Activated CD8-positive, alpha-beta T cell treated with anti-CD3 and anti-CD28 coated beads, Interleukin-2, amount 10 ng/mL, durations not matched to agents 7 days and 5 days (primary cell): Measurements from ENCODE around the gene ZNF487. TPM values are rescaled to one million over a fixed set of nuclear protein-coding genes. Genes with fewer than 3 reads are reported as not detected.
"Not testable (repeated sequence)": the region's sequence is repeated elsewhere in the genome, so short reads cannot be mapped to it uniquely, and the experiment has no call there.

ENCODE experiments used
- ATAC-seq: fragments of 150-1000 bp; cut with Tn5 transposase; one replicate; pipeline ENCODE4 v1.10.0; 2021; ENCODE audit warnings: moderate library complexity
- CTCF ChIA-PET: fragments of 350-600 bp; sonication (Branson Sonifier 250); formaldehyde crosslinking; loops from one replicate; lab custom pipeline; 2021; ENCODE audit warnings: antibody characterized with exemption; lab: Charles Lee
- POLR2A ChIA-PET: fragments of 350-600 bp; sonication (Branson Sonifier 250); formaldehyde crosslinking; loops from one replicate; lab custom pipeline; 2021; ENCODE audit warnings: antibody characterized with exemption; lab: Charles Lee
- DNase-seq: peaks from one replicate; pipeline ENCODE4 v3.0.0-alpha.2; 2020
- H3K27ac Mint-ChIP-seq: one replicate; pipeline ENCODE4 v1.8.0; 2021; ENCODE audit warnings: mild to moderate bottlenecking, mixed read lengths
- H3K27me3 Mint-ChIP-seq: one replicate; pipeline ENCODE4 v1.8.0; 2021; ENCODE audit warnings: low read depth, mixed read lengths
- H3K36me3 Mint-ChIP-seq: one replicate; pipeline ENCODE4 v1.8.0; 2021; ENCODE audit warnings: low read depth, mixed read lengths
- H3K4me1 Mint-ChIP-seq: one replicate; pipeline ENCODE4 v1.8.0; 2021; ENCODE audit warnings: low read depth, mixed read lengths
- H3K4me3 Mint-ChIP-seq: one replicate; pipeline ENCODE4 v1.8.0; 2021; ENCODE audit warnings: mild to moderate bottlenecking, mixed read lengths
- H3K9me3 Mint-ChIP-seq: one replicate; pipeline ENCODE4 v1.8.0; 2022; ENCODE audit warnings: mixed read lengths; ENCODE audit not compliant: insufficient read depth
- total RNA-seq, 2 experiments: library from RNA; stranded (reverse); gene quantifications; one replicate each; pipeline ENCODE4 v1.2.3, GENCODE V29; 2021

Gene ZNF487
- total RNA-seq, 2 experiments from 2014 or later: 4.8 to 5.2 TPM

GRCh38 chr10:43440463-43441134 is 3.7 kb downstream of the ZNF487 start:
- Mint-ChIP-seq H3K9me3 (peaks cover 10% of the 10 kb centered on the region), H3K4me1 (peaks cover 28% of the 10 kb centered on the region), H3K27me3 (no peaks in the 10 kb centered on the region), H3K27ac (no peak overlapping the region), H3K4me3 (no peak overlapping the region), H3K36me3 (peaks cover 15% of the 10 kb centered on the region)
- ATAC-seq (no peak), DNase-seq (no peak)
- ChIA-PET POLR2A (no interaction called here), CTCF (no interaction called here)

- H3K9me3 Mint-ChIP-seq: peaks cover 10% of the 10 kb centered on the region
- ATAC-seq (no peak), DNase-seq (no peak)
- POLR2A ChIA-PET: interaction anchor here (0.8 kb wide), 1 partner anchor 37 kb away, joined by 5 read pairs; no protein-coding TSS in a partner anchor
- H3K36me3 Mint-ChIP-seq: peaks cover 22% of the 10 kb centered on the region
- peaks cover 17% of the 10 kb centered on the region for H3K4me1 Mint-ChIP-seq
- H3K27me3 Mint-ChIP-seq: no peaks in the 10 kb centered on the region
- H3K4me3 Mint-ChIP-seq: no peak overlapping the region
- CTCF ChIA-PET: interaction anchor here (0.7 to 1.3 kb wide), 4 partner anchors 14 to 151 kb away, joined by 3 to 5 read pairs (median 3); no protein-coding TSS in a partner anchor
- H3K27ac Mint-ChIP-seq: no peak overlapping the region
Observed at GRCh38 chr10:43444323-43444722, 7.4 kb downstream of the ZNF487 start.

GRCh38 chr10:43444897-43445466 is 8.1 kb downstream of the ZNF487 start:
- Mint-ChIP-seq H3K4me1 (peaks cover 17% of the 10 kb centered on the region), H3K27ac (no peak overlapping the region)
- POLR2A ChIA-PET: interaction anchor here (0.8 kb wide), 1 partner anchor 37 kb away, joined by 5 read pairs; no protein-coding TSS in a partner anchor

GRCh38 chr10:43446219-43447017 is 9.5 kb downstream of the ZNF487 start:
- peaks cover 15% of the 10 kb centered on the region for H3K4me1 Mint-ChIP-seq
- H3K27me3 Mint-ChIP-seq, H3K4me3 Mint-ChIP-seq, ATAC-seq, CTCF ChIA-PET, H3K9me3 Mint-ChIP-seq, POLR2A ChIA-PET, DNase-seq, H3K27ac Mint-ChIP-seq: not testable (repeated sequence)
- H3K36me3 Mint-ChIP-seq: peaks cover 22% of the 10 kb centered on the region

More at GRCh38 chr10:43444897-43445466, 8.1 kb downstream of the ZNF487 start:
- ATAC-seq: no peak
- no peak for DNase-seq
- CTCF ChIA-PET: interaction anchor here (0.7 to 1.3 kb wide), 4 partner anchors 14 to 152 kb away, joined by 3 to 5 read pairs (median 3); no protein-coding TSS in a partner anchor
- H3K36me3 Mint-ChIP-seq: peaks cover 22% of the 10 kb centered on the region
- H3K9me3 Mint-ChIP-seq: peaks cover 10% of the 10 kb centered on the region
- no peak overlapping the region for H3K4me3 Mint-ChIP-seq
- no peaks in the 10 kb centered on the region for H3K27me3 Mint-ChIP-seq

GRCh38 chr10:43448742-43449141 is 11.8 kb downstream of the ZNF487 start:
- ATAC-seq: no peak
- Mint-ChIP-seq H3K4me1 (peaks cover 37% of the 10 kb centered on the region), H3K9me3 (peaks cover 10% of the 10 kb centered on the region), H3K27ac (no peak overlapping the region), H3K36me3 (peaks cover 33% of the 10 kb centered on the region), H3K27me3 (no peaks in the 10 kb centered on the region), H3K4me3 (no peak overlapping the region)
- ChIA-PET POLR2A (interaction anchor here (0.9 to 4.7 kb wide), 3 partner anchors 12 to 52 kb away, joined by 4 to 22 read pairs (median 13); partner anchors contain the start of genes HNRNPF and ZNF487), CTCF (interaction anchor here (1.6 kb wide), 1 partner anchor 55 kb away, joined by 4 read pairs; no protein-coding TSS in a partner anchor)
- no peak for DNase-seq

GRCh38 chr10:43452356-43452914 is 15.5 kb downstream of the ZNF487 start:
- ChIA-PET CTCF (interaction anchor here (0.7 to 1.3 kb wide), 4 partner anchors 32 to 332 kb away, joined by 3 to 4 read pairs (median 4); no protein-coding TSS in a partner anchor), POLR2A (interaction anchor here (2.0 to 4.7 kb wide), 2 partner anchors 15 to 48 kb away, joined by 7 to 22 read pairs; partner anchors contain the start of gene ZNF487)
- no peak for DNase-seq
- Mint-ChIP-seq H3K4me3 (peak overlapping the region; percentile 65), H3K27me3 (no peaks in the 10 kb centered on the region), H3K27ac (peak overlapping the region; percentile 98), H3K9me3 (no peaks in the 10 kb centered on the region), H3K36me3 (peaks cover 23% of the 10 kb centered on the region), H3K4me1 (peaks cover 52% of the 10 kb centered on the region)
- no peak for ATAC-seq

GRCh38 chr10:43453266-43453831 is 16.4 kb downstream of the ZNF487 start:
- CTCF ChIA-PET: interaction anchor here (1.2 to 1.8 kb wide), 3 partner anchors 44 to 301 kb away, joined by 3 to 7 read pairs (median 4); partner anchors contain the start of gene HNRNPF
- peaks cover 20% of the 10 kb centered on the region for H3K36me3 Mint-ChIP-seq

GRCh38 chr10:43454025-43454424 is 17.1 kb downstream of the ZNF487 start:
- Mint-ChIP-seq H3K36me3 (peaks cover 20% of the 10 kb centered on the region), H3K27ac (peak overlapping the region; percentile 99), H3K4me3 (peak overlapping the region; percentile 95), H3K4me1 (peaks cover 50% of the 10 kb centered on the region)
- ATAC-seq, H3K27me3 Mint-ChIP-seq, H3K9me3 Mint-ChIP-seq, DNase-seq: not testable (repeated sequence)
- ChIA-PET CTCF (interaction anchor here (1.2 to 1.8 kb wide), 3 partner anchors 45 to 302 kb away, joined by 3 to 7 read pairs (median 4); partner anchors contain the start of gene HNRNPF), POLR2A (interaction anchor here (0.7 to 1.3 kb wide), 2 partner anchors 51 to 63 kb away, joined by 3 to 6 read pairs; no protein-coding TSS in a partner anchor)

More at GRCh38 chr10:43453266-43453831, 16.4 kb downstream of the ZNF487 start:
- Mint-ChIP-seq H3K27ac (peak overlapping the region; percentile 98), H3K4me3 (peak overlapping the region; percentile 65), H3K4me1 (peaks cover 50% of the 10 kb centered on the region), H3K27me3 (no peaks in the 10 kb centered on the region), H3K9me3 (no peaks in the 10 kb centered on the region)
- POLR2A ChIA-PET: interaction anchor here (1.3 to 4.7 kb wide), 2 partner anchors 16 to 50 kb away, joined by 6 to 22 read pairs; partner anchors contain the start of gene ZNF487
- ATAC-seq (no peak), DNase-seq (peak; percentile 28)

- Mint-ChIP-seq H3K4me3 (peak overlapping the region; percentile 22), H3K4me1 (peaks cover 49% of the 10 kb centered on the region), H3K36me3 (peaks cover 20% of the 10 kb centered on the region), H3K27ac (peak overlapping the region; percentile 99)
- DNase-seq, ATAC-seq, POLR2A ChIA-PET, CTCF ChIA-PET, H3K9me3 Mint-ChIP-seq, H3K27me3 Mint-ChIP-seq: not testable (repeated sequence)
Observed at GRCh38 chr10:43456561-43456960, 19.6 kb downstream of the ZNF487 start.

GRCh38 chr10:43458227-43458626 is 21.3 kb downstream of the ZNF487 start:
- Mint-ChIP-seq H3K36me3 (peaks cover 14% of the 10 kb centered on the region), H3K4me1 (peaks cover 39% of the 10 kb centered on the region), H3K4me3 (no peak overlapping the region), H3K9me3 (no peaks in the 10 kb centered on the region), H3K27ac (no peak overlapping the region), H3K27me3 (no peaks in the 10 kb centered on the region)
- CTCF ChIA-PET: interaction anchor here (0.8 to 2.1 kb wide), 9 partner anchors 14 to 253 kb away, joined by 3 to 8 read pairs (median 3); partner anchors contain the start of gene HNRNPF
- POLR2A ChIA-PET: interaction anchor here (0.6 to 1.2 kb wide), 3 partner anchors 49 to 147 kb away, joined by 3 to 4 read pairs (median 3); partner anchors contain the start of gene HNRNPF
- no peak for ATAC-seq
- no peak for DNase-seq
